ENCODE data around the gene SNRNP35.

DNA sequence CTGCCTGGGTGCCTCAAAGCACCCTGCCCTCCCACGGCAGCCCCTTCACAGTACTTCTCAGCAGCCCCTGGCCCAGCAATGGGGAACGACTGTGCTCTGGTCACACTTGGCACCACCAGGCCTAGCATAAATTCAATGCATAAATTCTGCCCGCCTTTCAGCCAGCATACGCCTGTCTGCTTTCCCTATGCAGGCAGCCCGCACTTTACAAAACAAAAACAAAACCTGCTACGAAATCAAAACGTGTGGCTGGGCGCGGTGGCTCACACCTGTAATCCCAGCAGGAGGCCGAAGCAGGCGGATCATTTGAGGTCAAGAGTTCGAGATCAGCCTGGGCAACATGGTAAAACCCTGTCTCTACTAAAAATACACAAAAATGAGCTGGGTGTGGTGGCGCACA lies 33.5 kb downstream of the SNRNP35 start:
- TF ChIP-seq, protein P1, sequence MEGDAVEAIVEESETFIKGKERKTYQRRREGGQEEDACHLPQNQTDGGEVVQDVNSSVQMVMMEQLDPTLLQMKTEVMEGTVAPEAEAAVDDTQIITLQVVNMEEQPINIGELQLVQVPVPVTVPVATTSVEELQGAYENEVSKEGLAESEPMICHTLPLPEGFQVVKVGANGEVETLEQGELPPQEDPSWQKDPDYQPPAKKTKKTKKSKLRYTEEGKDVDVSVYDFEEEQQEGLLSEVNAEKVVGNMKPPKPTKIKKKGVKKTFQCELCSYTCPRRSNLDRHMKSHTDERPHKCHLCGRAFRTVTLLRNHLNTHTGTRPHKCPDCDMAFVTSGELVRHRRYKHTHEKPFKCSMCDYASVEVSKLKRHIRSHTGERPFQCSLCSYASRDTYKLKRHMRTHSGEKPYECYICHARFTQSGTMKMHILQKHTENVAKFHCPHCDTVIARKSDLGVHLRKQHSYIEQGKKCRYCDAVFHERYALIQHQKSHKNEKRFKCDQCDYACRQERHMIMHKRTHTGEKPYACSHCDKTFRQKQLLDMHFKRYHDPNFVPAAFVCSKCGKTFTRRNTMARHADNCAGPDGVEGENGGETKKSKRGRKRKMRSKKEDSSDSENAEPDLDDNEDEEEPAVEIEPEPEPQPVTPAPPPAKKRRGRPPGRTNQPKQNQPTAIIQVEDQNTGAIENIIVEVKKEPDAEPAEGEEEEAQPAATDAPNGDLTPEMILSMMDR (conservative IDR thresholded peaks at IDR 0.05; ENCODE audit: low read length): no peak
- TF ChIP-seq EZH2phosphoT487 (IDR thresholded peaks at IDR 0.05; ENCODE audit: borderline replicate concordance): no peak

Measured in Loucy (cell line).